Activated T-cell treated with anti-CD3 and anti-CD28 coated beads, Interleukin-2, amount 50 U/mL, for 1 hour (primary cell): ENCODE data around the gene PDE8B.

ENCODE experiments used
- DNase-seq: peaks from one replicate; pipeline ENCODE4 v3.0.0-alpha.2; 2020

Gene PDE8B

DNA sequence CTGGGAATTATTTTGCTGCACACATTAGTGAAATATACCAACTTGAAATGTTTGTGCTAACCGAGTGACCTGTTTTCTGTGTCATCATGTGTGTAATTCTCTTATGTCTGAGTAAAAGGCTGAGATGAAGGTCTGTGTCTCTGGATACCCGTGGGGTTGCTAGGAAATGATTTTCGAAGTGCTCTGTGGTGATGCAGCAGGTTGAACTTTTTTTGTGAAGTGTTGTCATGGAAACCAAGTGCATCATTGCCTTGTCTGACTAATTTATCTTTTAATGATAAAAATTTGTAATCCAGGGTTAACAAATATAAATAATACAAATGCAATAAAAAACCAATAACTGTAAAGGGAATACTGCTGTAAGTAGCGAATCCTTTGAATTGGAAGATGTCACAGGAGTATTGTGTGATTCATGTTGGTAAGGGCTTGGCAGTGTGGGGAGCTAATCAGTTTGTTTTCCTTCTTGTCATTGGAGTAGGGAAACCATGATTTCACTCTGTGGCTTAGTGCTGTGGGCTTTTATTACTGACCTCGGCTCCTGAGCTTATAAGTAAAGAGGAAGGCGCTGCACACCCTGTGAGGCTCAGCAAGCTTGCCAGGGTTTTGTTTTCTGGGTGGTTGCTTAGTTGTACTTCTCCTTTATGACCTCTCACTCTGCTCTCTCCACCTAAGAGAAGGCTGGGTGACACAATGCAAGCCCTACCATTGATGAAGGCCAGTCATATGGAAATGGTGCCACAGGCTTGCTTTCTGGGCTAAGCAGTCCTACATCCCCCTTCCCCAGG is 22.3 kb downstream of the PDE8B start:
- no peak for DNase-seq

DNA sequence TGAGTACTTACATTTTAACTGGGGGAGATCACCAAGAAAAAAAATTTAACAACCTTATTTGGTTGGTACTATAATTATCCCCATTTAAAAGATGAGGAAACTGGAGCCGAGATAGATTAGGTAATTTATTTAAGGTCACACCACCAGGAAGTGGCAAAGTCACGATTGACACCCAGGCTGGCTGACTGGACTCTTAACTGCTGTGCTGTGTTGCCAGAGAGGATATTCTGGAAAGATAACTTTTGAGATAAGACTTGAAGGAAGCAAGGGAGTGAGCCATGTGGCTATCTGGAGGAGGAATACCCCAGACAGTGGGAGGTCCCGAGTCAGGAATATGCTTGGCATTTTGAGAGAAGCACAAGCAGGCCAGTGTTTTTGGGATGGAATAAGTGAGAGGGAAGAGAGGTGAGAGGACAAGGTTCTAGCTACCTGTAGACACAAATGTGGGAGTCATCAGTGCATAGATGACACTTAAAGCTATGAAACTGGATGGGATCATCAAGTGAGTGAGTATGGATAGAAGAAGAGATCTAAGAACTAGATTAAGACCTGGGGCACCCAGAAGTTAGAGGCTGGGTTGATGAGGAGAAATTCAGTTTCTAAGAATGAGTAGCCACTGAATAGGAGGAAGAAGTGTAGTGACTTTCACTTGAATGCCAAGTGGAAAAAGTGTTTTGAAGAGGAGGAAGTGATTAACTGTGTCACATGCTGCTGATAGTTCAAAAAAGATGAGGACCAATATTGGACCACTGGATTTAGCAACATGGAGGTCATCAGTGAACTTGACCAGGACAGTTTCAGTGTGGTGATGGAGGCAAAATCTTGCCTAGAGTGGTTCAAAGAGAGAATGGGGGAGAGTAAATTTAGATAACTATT is 25.6 kb downstream of the PDE8B start:
- no peak for DNase-seq

GRCh38 chr5:77239126-77239741 is 28.8 kb downstream of the PDE8B start:
- no peak for DNase-seq

GRCh38 chr5:77241444-77241843 is 31.0 kb downstream of the PDE8B start:
- DNase-seq: no peak

GRCh38 chr5:77249475-77249874 is 39.0 kb downstream of the PDE8B start:
- DNase-seq: no peak

- DNase-seq: no peak
Measured at GRCh38 chr5:77250021-77250420, 39.5 kb downstream of the PDE8B start.

- DNase-seq: no peak
Measured at GRCh38 chr5:77251921-77252320, 41.4 kb downstream of the PDE8B start.

DNA sequence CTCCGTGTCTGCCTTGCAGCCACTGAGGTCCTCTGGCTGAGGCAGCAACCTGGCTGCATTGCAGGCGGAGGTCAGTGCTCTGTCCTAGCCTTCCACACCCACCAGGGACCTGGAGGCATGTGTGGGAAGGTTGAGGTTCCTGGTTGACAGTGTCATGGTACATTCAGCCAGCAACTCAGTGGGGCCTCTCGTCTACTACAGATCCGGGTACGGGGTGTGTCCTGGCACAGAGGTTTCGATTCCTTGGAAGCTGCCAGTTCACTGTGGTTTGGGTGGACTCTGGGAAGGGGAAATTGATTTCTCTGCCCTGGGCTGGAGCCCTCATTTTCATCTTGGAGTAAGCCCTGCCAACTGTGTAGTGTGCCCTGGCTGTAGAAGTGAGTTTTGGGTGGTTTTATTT is 45.1 kb downstream of the PDE8B start:
- no peak for DNase-seq

DNA sequence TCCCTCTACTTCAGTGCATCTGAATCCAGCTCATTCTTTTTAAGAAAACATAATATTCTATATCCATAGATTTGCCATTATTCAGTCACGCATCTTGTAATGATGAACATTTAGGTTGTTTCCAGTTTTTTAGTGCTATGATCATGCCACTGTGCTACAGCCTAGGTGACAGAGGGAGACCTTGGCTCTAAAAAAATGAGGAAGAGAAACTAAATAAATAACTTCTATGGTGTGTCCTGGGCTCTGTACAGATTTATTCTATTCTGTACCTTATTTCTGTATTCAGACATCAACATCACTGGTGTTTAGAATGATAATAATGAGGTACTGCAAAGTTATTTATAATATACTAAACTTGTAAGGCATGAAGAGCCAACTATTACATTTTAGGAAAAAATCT is 45.9 kb downstream of the PDE8B start:
- no peak for DNase-seq

DNA sequence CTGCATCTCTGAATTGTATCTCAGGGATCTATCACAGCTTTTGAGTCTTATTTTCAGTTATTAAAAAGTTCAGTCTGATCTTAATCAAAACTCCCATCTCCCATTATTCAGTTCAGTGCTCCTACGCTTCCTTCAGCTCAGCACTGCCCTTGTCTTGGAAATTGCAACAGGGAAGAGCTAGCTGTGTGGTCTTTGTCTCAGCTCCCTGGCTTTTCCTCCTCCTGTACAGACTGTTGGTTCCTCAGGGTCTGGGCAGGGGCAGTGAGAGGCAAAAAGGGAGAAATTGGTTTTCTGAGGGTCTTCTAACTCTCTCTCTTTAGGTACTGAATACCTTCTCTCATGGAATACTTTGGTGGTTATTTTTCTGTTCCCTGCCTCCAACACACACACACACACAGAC is 48.2 kb downstream of the PDE8B start:
- DNase-seq: no peak

DNA sequence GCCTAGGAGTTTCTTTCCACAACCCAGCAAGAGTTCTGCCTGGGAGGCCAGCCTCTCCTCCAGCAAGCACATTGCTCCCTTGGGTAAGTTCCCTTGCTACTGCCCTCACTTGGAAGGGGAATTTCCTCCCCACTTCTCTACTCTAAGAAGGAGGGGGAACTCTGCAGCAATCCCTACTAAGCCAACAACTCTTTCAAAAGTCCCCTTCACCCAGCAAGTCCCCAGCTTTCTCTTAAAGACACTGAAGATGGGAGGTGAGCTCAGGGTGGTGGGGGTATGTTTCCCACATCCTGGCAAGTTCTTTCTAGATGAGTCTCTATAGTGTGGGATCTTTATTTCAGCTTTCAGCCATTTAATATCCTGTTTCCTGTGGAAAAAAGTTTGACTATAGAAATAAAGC is 49.0 kb downstream of the PDE8B start:
- DNase-seq: no peak

- DNase-seq: no peak
Measured at GRCh38 chr5:77262697-77263096, 52.2 kb downstream of the PDE8B start.

- DNase-seq: no peak
Measured at GRCh38 chr5:77266291-77266690, 55.8 kb downstream of the PDE8B start.

DNA sequence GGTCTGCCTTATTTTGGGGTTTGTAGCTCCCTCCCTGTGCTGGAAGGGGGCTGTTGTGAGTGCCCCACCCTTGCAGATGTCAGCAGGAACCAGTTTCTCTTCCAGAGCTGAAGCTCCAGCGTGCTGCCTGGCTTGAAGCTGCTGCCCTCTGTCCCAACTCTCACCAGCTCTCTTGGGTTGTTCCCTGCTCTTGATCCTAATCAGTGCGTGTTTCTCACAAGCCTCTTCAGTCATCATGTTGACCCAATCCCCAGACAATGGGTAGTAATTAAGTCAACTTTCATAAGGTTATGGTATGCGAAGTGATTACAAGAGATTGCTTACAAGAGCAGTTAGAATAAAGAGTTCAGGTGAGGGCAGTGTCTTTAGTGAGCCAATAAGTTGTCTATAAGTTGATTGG is 57.0 kb downstream of the PDE8B start:
- no peak for DNase-seq

GRCh38 chr5:77272206-77272605 is 61.7 kb downstream of the PDE8B start:
- no peak for DNase-seq

DNA sequence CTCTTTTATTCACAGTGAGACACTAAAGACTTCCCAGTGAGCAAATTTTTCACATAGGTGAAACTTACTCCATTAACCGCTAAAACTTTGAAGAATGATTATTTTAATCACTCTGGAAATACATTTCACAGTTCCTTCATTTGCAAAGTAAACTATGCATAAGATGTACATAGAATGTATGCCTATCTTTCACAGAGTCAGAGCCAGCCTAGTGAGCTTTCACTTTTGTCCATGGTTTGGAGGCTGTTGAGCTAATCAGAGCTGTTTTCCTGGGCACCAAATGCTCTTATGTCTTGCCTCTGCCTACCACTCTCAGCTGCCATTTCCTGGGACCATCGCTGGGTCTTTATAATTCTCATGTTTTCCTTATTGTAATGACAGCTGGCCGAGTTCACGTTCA is 67.3 kb downstream of the PDE8B start:
- DNase-seq: no peak

- no peak for DNase-seq
Measured at GRCh38 chr5:77280036-77280435, 69.6 kb downstream of the PDE8B start.

DNA sequence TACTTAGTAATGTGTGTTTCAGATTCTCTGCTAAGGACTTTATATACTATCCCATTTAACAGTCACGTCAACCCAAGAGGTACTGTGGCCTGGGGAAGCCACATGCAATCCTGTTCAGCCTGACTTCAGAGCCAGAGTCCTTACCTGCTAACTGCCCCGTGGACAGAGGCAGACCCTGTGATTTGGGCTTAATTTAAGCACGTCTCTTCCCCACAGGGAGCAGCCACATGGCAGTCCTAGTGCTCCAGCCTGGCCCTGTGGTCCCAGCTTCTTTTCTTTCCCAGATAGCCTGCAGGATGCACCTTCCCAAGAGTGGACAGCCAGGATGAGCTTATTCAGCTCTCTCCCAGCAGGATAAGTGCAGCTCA is 71.5 kb downstream of the PDE8B start:
- no peak for DNase-seq

DNA sequence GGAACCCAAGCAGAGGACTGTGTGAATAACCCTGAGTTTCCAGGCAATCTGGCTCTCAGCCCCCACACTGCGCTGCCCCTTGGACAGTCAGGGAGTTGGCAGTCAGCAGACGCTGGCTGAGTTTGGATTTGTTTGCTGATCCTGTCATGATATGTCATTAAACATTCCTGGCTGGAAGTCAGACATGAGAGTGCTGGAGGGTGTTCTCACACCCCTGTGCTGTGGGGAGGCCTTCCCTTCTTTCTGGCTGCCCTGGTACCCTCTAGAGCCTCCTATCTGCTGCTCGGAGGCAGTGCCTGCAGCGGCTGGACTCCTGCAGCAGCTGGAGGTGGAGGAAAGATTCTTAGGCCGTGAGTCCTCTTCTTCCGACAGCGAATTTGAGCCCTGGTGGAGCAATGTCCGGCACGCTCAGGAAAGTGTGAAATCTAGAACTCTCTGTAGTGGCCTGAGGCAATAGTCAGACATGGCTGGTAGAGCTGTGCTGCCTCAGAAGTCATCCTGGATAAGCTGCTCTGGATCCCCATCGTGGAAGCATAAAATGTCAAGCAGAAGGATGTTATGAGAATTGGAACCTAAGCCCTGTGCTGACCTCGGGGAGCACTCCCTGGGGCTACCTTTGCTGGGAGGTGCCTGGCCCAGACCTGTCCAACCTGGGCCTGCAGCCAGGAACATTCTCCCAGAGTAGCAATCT is 72.0 kb downstream of the PDE8B start:
- DNase-seq: no peak

DNA sequence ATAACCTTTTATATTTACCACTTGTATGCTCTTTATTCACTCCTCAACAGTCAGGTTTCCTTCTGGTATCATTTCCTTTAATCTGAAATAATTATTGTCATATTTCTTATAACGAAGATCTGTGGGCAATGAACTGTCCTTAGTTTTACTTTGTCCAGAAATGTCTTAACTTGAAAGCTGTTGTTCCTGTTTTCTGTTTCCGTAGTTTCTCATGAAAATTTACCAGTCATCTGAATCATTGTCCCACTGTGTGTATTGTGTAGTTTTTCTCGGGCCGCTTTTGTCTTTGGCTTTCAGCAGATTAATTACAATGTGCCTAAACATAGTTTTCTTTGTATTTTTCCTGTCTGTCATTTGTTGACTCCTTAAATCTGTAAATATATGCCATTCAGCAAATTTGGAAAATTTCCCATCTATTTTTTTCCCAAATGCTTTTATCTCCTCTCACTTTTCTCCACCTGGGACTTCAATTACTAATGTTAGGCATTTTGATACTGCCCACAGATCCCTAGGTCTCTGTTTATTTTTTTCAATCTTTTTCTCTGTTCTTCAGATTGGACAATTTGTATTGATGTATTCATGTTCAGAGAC is 74.9 kb downstream of the PDE8B start:
- no peak for DNase-seq

DNA sequence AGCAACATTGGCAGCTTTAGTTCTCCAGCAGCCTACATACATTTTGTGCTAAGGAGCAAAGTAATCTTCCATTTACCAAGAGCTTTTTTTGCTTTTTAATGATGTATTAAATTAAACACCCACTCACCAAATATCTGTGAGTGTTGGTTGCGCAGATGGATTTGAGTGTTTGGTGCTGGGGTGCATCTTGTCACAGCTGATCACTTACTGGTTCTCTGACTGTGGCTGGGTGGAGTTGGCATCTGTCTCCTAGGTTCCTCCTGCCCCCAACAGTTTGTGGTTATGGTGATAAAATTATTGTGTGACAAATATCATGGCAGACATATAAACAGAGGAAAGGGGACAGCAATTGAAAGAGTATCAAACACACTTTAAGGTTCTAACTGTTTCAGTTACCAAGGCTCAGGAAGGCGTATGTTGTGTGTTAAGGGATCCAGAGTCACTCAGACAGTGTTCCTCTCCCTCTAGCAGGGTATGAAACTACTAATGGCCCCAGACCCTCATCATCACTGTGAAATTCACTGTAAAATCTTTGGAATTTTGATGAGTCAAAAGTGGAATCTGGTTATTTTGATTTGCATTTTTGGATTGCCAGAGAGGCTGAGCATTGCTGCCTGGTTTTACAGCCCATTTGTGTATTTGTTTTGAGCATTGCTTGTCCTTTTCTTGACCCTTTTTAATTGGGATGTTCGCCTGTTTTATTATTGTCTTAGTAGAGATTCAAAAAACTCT is 81.7 kb downstream of the PDE8B start:
- DNase-seq: no peak

DNA sequence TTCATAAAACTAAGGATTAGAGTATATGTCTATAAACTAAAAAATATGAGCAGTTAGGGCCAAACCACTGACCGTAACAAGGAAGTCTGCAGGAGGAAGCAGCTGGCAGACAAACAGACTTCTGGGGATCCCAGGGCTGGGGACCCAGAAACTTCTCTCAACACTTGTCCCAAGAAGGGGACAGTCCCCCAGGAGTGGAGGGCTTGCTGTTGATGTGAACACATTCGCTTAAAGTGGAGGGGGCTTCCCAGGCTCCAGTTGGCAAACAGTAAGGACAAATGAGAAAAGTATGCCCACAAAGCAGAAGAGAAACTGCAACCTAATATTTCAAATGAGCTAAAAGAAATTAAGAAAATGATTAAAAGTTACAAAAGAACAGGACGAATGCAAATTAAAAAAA is 83.7 kb downstream of the PDE8B start:
- no peak for DNase-seq
